Raji (cell line): Measurements from ENCODE around the gene AP2B1.
A peak's percentile ranks its signal among the peaks of the same experiment; 100 is the strongest.

Experiments
- POLR2A ChIP-seq: IDR thresholded peaks from 2 replicates; pipeline ENCODE4 v1.6.1; 2011; ENCODE audit warnings: low read depth, low read length, control low read depth; ENCODE audit not compliant: insufficient read depth

The AP2B1 gene

GRCh38 chr17:35760587-35760986, 173.5 kb downstream of the AP2B1 start, which contains the start of gene C17orf50:
Gene C17orf50, plus strand, starts transcription at chr17:35760887. Its CDS starts 55 bp downstream, at chr17:35760942.
- no peak for TF ChIP-seq POLR2A

DNA sequence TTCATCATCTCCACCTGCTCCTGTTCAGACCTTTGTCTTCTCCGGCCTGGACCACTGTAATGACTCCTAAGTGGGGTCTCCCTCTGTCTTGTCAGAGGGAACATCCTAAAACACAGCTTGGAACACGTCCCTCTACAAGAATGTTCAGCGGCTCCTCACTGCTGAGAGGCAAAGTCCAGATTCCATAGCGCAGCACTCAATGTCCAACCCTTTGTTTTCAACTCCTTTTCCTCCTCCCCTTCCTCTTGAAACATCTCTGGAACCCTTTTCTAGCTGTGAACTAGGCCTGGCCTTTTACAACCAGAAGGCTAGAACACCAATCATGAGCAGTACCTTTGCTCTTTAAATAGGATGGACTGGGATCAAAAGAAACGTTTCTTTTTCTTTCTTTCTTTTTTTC, 174.5 kb downstream of the AP2B1 start:
- no peak for TF ChIP-seq POLR2A

DNA sequence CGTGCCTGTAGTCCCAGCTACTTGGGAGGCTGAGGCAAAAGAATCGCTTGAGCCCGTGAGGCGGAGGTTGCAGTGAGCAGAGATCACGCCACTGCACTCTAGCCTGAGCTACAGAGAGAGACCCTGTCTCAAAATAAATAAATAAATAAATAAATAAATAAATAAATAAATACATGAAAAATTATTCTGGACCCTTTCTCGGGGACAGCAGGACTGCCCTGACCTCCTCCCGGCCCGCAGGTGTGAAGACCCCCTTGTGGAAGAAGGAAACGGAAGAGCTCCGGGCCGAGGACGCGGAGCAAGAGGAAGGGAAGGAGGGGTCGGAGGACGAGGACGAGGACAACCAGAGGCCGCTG, 176.6 kb downstream of the AP2B1 start:
- TF ChIP-seq POLR2A = no peak

GRCh38 chr17:35764123-35764991, 177.2 kb downstream of the AP2B1 start:
- peak; percentile 35; the same call in 1 of the 2 replicates for TF ChIP-seq POLR2A

DNA sequence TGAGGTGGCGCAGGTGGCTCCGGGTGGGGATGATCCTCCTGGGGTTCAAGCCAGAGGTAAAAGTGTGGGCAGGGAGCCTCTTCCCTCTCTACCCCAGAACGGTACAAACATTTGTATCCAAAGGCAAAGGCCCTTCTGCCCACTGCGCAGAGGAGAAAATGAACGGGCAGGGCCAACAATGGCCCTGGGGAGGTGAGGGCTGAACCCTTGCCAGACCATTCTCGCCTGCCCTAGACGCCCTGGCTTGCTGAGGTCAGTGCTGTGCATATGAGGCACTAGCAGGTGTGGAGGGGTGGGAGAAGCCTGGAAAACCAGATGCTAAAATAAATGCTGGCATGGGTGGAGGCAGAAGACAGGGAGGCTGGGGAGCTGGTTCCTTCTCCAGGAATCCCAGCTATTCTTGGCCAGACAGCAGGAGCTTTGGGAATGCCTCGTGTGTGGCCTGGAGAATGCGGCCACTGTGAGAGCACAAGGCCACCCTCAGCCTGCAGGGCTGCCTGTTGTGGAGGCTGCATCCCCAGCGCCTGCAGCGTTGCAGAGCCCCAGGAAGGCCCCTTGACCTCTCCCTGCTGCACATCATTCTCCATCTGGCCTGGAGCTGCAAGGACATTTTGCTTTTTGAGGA, 178.1 kb downstream of the AP2B1 start:
- TF ChIP-seq POLR2A = no peak

GRCh38 chr17:35765756-35766488, 178.8 kb downstream of the AP2B1 start:
- no peak for TF ChIP-seq POLR2A

DNA sequence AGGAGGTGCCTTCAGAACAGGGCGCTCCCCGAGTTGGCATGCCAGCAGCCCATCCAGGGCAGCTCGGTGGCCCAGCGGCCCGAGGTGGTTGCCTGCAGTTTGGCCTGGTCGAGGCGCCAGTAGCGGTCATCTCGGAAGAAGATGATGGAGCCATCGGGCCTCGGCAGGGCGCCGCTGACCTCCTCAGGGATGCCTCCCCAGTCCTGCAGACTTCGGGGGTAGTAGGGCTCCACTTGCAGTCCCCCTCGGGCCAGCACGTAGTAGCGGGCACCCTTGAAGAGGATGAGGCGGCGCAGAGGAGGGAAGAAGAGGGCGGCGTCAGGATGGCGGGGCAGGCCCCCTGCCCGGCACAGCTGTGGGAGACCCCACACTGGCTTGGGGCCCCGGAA, 179.4 kb downstream of the AP2B1 start:
- no peak for TF ChIP-seq POLR2A

- no peak for TF ChIP-seq POLR2A
Measured at GRCh38 chr17:35766903-35767510, 179.9 kb downstream of the AP2B1 start.

- no peak for TF ChIP-seq POLR2A
Measured at GRCh38 chr17:35768797-35769196, 181.7 kb downstream of the AP2B1 start.

DNA sequence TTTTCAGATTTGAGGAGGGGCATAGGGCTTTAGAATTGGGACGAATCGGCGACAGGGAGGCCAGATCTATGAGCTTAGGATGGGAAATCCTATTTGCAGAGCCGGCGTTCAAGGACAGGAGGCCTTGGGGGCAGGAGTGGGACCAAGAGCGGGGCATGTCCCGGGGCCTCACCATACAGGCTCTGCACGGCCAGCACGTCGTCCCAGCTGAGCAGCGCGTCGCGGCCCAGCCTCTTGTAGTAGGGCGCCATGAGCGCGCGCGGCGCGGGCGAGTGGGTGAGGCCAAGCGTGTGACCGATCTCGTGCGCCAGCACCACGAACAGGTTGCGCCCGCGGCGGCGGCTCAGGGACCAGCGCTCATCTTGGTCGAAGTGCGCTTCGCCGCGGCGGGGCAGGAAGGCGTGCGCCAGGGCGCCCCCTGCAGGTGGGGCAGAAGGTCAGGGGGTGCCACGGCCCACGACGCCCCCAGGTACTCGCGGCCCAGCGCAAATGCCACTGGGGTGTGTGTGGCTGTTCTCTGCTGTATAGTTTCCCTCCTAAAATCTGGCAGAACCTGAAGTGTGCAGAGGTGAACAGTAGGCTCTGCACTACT, 182.9 kb downstream of the AP2B1 start:
- no peak for TF ChIP-seq POLR2A

DNA sequence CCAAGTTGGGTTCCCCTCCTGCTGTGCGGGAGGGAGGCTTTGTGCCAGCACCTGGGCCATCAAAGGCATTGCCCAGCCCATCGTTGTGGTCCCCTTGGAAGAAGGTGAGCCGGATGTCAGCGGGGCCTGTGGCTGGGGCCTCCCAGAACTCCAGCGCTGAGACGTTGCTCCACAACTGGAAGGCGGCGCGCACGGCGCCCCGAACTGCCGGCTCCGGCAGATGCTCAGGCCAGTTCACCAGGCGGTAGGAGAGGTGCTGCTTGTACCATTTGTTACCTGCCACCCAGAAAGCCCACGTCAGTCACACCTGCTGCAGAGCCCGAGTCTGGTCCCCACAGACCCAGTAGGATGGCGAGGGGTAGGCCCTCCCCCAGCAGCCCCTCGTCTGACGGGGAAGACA, 186.0 kb downstream of the AP2B1 start:
- TF ChIP-seq POLR2A = no peak

DNA sequence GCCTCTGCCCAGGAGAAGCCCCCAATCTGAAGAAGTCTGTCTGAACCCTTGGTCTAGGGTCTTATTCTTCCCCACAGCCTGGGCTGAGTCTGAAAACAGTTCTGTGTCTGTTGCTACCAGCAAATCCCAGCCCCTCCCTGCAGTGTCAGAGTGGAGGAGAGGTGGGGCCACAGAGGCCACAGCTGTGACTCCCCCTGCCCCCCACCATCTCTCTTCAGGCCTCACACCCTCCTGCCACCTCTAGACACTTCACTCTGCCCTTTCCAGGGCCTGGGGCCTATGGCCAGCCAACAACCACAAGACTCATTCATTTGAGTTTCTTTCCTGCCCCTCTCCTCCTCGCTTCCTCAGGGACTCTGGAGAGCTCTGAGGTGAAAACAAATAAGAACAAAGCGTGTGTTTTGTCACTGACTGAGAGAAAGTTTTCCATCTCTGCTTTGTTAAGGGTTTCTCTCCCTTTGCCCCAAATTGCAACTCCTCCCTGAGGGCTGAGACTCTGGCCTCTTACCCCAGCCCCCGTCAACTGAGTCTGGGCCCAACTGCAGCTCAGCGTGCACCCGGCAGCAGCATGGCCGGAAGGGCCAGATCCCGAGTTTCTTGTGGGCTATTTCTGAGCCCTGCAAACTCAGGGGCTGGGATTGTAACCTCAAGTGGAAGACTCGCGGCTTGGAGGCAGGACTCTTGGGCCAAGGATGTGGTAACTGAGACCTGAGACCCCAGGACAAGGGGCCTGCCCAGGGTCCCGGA, 186.7 kb downstream of the AP2B1 start:
- no peak for TF ChIP-seq POLR2A

GRCh38 chr17:35774499-35774898, 187.4 kb downstream of the AP2B1 start:
- no peak for TF ChIP-seq POLR2A

GRCh38 chr17:35775039-35775438, 187.9 kb downstream of the AP2B1 start:
- TF ChIP-seq POLR2A = no peak
